H1 (cell line): Measurements from ENCODE around the gene MBOAT1. TPM values are rescaled to one million over a fixed set of nuclear protein-coding genes. Genes with fewer than 3 reads are reported as not detected.

Experiments used
- CTCF ChIA-PET: fragments of 300-600 bp; sonication (Branson Sonifier 250); formaldehyde crosslinking; loops from one replicate; lab custom pipeline; 2021; ENCODE audit not compliant: partially characterized antibody; lab: Charles Lee
- POLR2A ChIA-PET: fragments of 300-600 bp; sonication (Branson Sonifier 250); formaldehyde crosslinking; loops from one replicate; lab custom pipeline; 2021; ENCODE audit warnings: inconsistent platforms; ENCODE audit not compliant: partially characterized antibody; lab: Charles Lee
- DNase-seq, 2 experiments: peaks; one replicate each; pipeline versions ENCODE4 v3.0.0 to v3.0.0-alpha.2; 2010 to 2022; ENCODE audit warnings: low spot score in 2 of 2, low read depth in 1 of 2, mixed read lengths in 1 of 2
- FAIRE-seq: peaks from 2 replicates; lab custom pipeline; 2011; peaks lifted over from hg19 to GRCh38; lab: Jason Lieb, UNC
- H2AFZ ChIP-seq: 2 replicates; pipeline ENCODE4 v1.8.1; 2012; ENCODE audit warnings: low read length, inconsistent platforms
- H2AK5ac ChIP-seq: 2 replicates; pipeline ENCODE4 v1.6.1; 2013; ENCODE audit warnings: low read depth, low read length
- H2BK120ac ChIP-seq: replicated peaks from 2 replicates; pipeline ENCODE3; 2013; ENCODE audit warnings: low read depth, low read length, inconsistent platforms
- H2BK12ac ChIP-seq: 2 replicates; pipeline ENCODE4 v1.6.1; 2013; ENCODE audit warnings: low read depth, low read length
- H2BK15ac ChIP-seq: 2 replicates; pipeline ENCODE4 v1.6.1; 2013; ENCODE audit warnings: low read length
- H2BK20ac ChIP-seq: 2 replicates; pipeline ENCODE4 v1.6.1; 2013; ENCODE audit warnings: low read length
- H2BK5ac ChIP-seq: 2 replicates; pipeline ENCODE4 v1.6.1; 2013; ENCODE audit warnings: low read depth, low read length
- H3K14ac ChIP-seq: 2 replicates; pipeline ENCODE4 v1.6.1; 2013; ENCODE audit warnings: inconsistent platforms; ENCODE audit not compliant: insufficient read length
- H3K18ac ChIP-seq: 2 replicates; pipeline ENCODE4 v1.6.1; 2013; ENCODE audit warnings: low read length; ENCODE audit errors: extremely low read depth
- H3K23ac ChIP-seq: 2 replicates; pipeline ENCODE4 v1.6.1; 2013; ENCODE audit warnings: inconsistent platforms; ENCODE audit not compliant: insufficient read length
- H3K23me2 ChIP-seq: 2 replicates; pipeline ENCODE4 v1.6.1; 2013; ENCODE audit warnings: low read depth, low read length
- H3K27ac ChIP-seq: 2 replicates; pipeline ENCODE4 v1.6.1; 2011; ENCODE audit warnings: low read depth, low read length, inconsistent platforms
- H3K27me3 ChIP-seq, 4 experiments: replicated peaks in 1 of 4; 1 replicate in 1 of 4; 2 replicates in 3 of 4; pipeline versions ENCODE4 v1.6.1 to v1.8.1; 2011 to 2013; ENCODE audit warnings: low read length in 3 of 4, mild to moderate bottlenecking in 3 of 4, inconsistent platforms in 2 of 4, mixed read lengths in 2 of 4, moderate library complexity in 1 of 4; ENCODE audit not compliant: control insufficient read depth in 3 of 4, insufficient read depth in 3 of 4; ENCODE audit errors: extremely low read depth in 1 of 4
- H3K36me3 ChIP-seq, 4 experiments: 2 replicates each; pipeline versions ENCODE4 v1.6.1 to v1.8.1; 2011 to 2013; ENCODE audit warnings: mild to moderate bottlenecking in 4 of 4, low read length in 3 of 4, moderate library complexity in 2 of 4, control low read depth in 1 of 4, inconsistent platforms in 1 of 4; ENCODE audit not compliant: insufficient read depth in 4 of 4, control insufficient read depth in 2 of 4
- H3K4ac ChIP-seq: replicated peaks from 2 replicates; pipeline ENCODE3; 2013; ENCODE audit warnings: low read length, low read depth, mixed read lengths, inconsistent platforms; ENCODE audit not compliant: insufficient read length
- H3K4me1 ChIP-seq, 4 experiments: replicated peaks in 1 of 4; 1 replicate in 1 of 4; 2 replicates in 3 of 4; pipeline versions ENCODE4 v1.6.1 to v1.8.1; 2011 to 2013; ENCODE audit warnings: low read length in 3 of 4, inconsistent platforms in 2 of 4, mixed read lengths in 1 of 4; ENCODE audit not compliant: insufficient read depth in 4 of 4, control insufficient read depth in 3 of 4
- H3K4me2 ChIP-seq, 2 experiments: 2 replicates each; pipeline versions ENCODE4 v1.6.1 to v1.8.1; 2011 to 2013; ENCODE audit warnings: low read depth in 2 of 2, low read length in 2 of 2, control low read depth in 1 of 2, inconsistent platforms in 1 of 2, mild to moderate bottlenecking in 1 of 2; ENCODE audit not compliant: insufficient read depth in 1 of 2
- H3K4me3 ChIP-seq, 4 experiments: fragments of 200-600, 300-600 bp in 1 of 4; sonication (generic), shearing (Covaris generic), sonication (Bioruptor Twin) in 1 of 4; 2 replicates each; pipeline versions ENCODE4 v1.5.1 to v1.8.1; 2011 to 2016; ENCODE audit warnings: low read length in 4 of 4, low read depth in 3 of 4, control low read depth in 2 of 4, inconsistent platforms in 2 of 4, mild to moderate bottlenecking in 2 of 4, mixed read lengths in 1 of 4, moderate library complexity in 1 of 4; ENCODE audit not compliant: insufficient read depth in 2 of 4; ENCODE audit errors: extremely low read depth in 1 of 4
- H3K56ac ChIP-seq: replicated peaks from 2 replicates; pipeline ENCODE3; 2013; ENCODE audit warnings: low read depth, mild to moderate bottlenecking, mixed read lengths, low read length, inconsistent platforms; ENCODE audit not compliant: insufficient read length
- H3K79me1 ChIP-seq: 2 replicates; pipeline ENCODE4 v1.6.1; 2013; ENCODE audit warnings: low read depth, low read length, control low read depth
- H3K79me2 ChIP-seq, 2 experiments: 2 replicates each; pipeline versions ENCODE4 v1.6.1 to v1.8.1; 2012 to 2013; ENCODE audit warnings: low read length in 2 of 2, mild to moderate bottlenecking in 2 of 2, inconsistent platforms in 1 of 2; ENCODE audit not compliant: insufficient read depth in 2 of 2, control insufficient read depth in 1 of 2
- H3K9ac ChIP-seq, 4 experiments: replicated peaks in 1 of 4; 1 replicate in 1 of 4; 2 replicates in 3 of 4; pipeline versions ENCODE4 v1.6.1 to v1.8.1; 2011 to 2013; ENCODE audit warnings: low read depth in 3 of 4, low read length in 3 of 4, control low read depth in 2 of 4, mild to moderate bottlenecking in 2 of 4, moderate library complexity in 2 of 4, inconsistent platforms in 1 of 4; ENCODE audit errors: extremely low read depth in 1 of 4
- H3K9me3 ChIP-seq, 2 experiments: 2 replicates each; pipeline versions ENCODE4 v1.6.1 to v1.8.1; 2012 to 2013; ENCODE audit warnings: mild to moderate bottlenecking in 2 of 2, moderate library complexity in 2 of 2, control low read depth in 1 of 2, inconsistent platforms in 1 of 2, low read depth in 1 of 2, low read length in 1 of 2, mixed read lengths in 1 of 2; ENCODE audit not compliant: insufficient read depth in 2 of 2
- H4K20me1 ChIP-seq, 2 experiments: replicated peaks in 1 of 2; 2 replicates each; pipeline versions ENCODE3 to v1.8.1; 2011 to 2013; ENCODE audit warnings: inconsistent platforms in 2 of 2, low read length in 2 of 2, mild to moderate bottlenecking in 1 of 2; ENCODE audit not compliant: insufficient read depth in 2 of 2, control insufficient read depth in 1 of 2
- H4K5ac ChIP-seq: 2 replicates; pipeline ENCODE4 v1.6.1; 2013; ENCODE audit warnings: low read length, low read depth, mixed read lengths, inconsistent platforms; ENCODE audit not compliant: insufficient read length
- H4K8ac ChIP-seq: 2 replicates; pipeline ENCODE4 v1.8.0; 2013; ENCODE audit warnings: mild to moderate bottlenecking, moderate library complexity, low read length, inconsistent platforms; ENCODE audit not compliant: insufficient read depth; ENCODE audit errors: extremely low read depth
- H4K91ac ChIP-seq: replicated peaks from 2 replicates; pipeline ENCODE3; 2013; ENCODE audit warnings: low read length, mixed read lengths, inconsistent platforms; ENCODE audit not compliant: insufficient read length
- ASH2L ChIP-seq: fragments of 200-600, 300-600 bp; sonication (generic); IDR thresholded peaks from one replicate; pipeline ENCODE4 v1.7.1; 2017; ENCODE audit warnings: low read length
- CHD1 ChIP-seq: IDR thresholded peaks from 2 replicates; pipeline ENCODE4 v1.6.1; 2012; ENCODE audit warnings: low read depth, low read length, improper control_type of control experiment
- EGR1 ChIP-seq: IDR thresholded peaks from 2 replicates; pipeline ENCODE4 v1.6.1; 2011; ENCODE audit warnings: low read depth, low read length, borderline replicate concordance
- GABPA ChIP-seq: IDR thresholded peaks from 2 replicates; pipeline ENCODE4 v1.6.1; 2011; ENCODE audit warnings: mild to moderate bottlenecking, low read length, moderate library complexity, borderline replicate concordance; ENCODE audit not compliant: insufficient read depth
- HDAC2 ChIP-seq, 2 experiments: fragments of 300-600 bp in 1 of 2; sonication (generic) in 1 of 2; IDR thresholded peaks; 2 replicates each; pipeline ENCODE4 v1.6.1; 2011 to 2012; ENCODE audit warnings: low read depth in 2 of 2, low read length in 2 of 2, mild to moderate bottlenecking in 2 of 2, moderate library complexity in 2 of 2, borderline replicate concordance in 1 of 2, inconsistent platforms in 1 of 2
- RNF2 ChIP-seq: fragments of 200-900, 300-1000 bp; sonication (generic); IDR thresholded peaks from 2 replicates; pipeline ENCODE4 v1.7.1; 2016; ENCODE audit warnings: borderline replicate concordance, low read depth, mild to moderate bottlenecking, antibody characterized with exemption, low read length; ENCODE audit not compliant: poor library complexity, severe bottlenecking; ENCODE audit errors: missing control alignments
- RXRA ChIP-seq: IDR thresholded peaks from 2 replicates; pipeline ENCODE4 v1.6.1; 2011; ENCODE audit warnings: low read depth, mild to moderate bottlenecking, low read length, moderate library complexity; ENCODE audit not compliant: insufficient read depth
- SAP30 ChIP-seq: fragments of 300-600 bp; sonication (generic); IDR thresholded peaks from 2 replicates; pipeline ENCODE4 v1.7.1; 2012; ENCODE audit warnings: low read length, moderate library complexity, mild to moderate bottlenecking, inconsistent platforms; ENCODE audit not compliant: insufficient read depth, insufficient replicate concordance
- SP2 ChIP-seq: IDR thresholded peaks from 2 replicates; pipeline ENCODE4 v1.6.1; 2012; ENCODE audit warnings: mild to moderate bottlenecking, low read length, inconsistent platforms
- TAF1 ChIP-seq: IDR thresholded peaks from 2 replicates; pipeline ENCODE4 v1.6.1; 2011; ENCODE audit warnings: mild to moderate bottlenecking, low read depth, low read length
- TBP ChIP-seq: IDR thresholded peaks from 2 replicates; pipeline ENCODE4 v1.6.1; 2011; ENCODE audit warnings: low read depth, low read length, improper control_type of control experiment
- WGBS, 2 experiments: shearing (Covaris generic) in 1 of 2; methylation state at CpG; one replicate each; pipeline versions ENCODE4 v1.1.6 to v1.1.7; 2013 to 2015; ENCODE audit warnings: low lambda C conversion rate in 2 of 2, mixed read lengths in 2 of 2, inconsistent platforms in 1 of 2, low coverage in 1 of 2, missing lambda C conversion rate in 1 of 2; ENCODE audit not compliant: insufficient replicate concordance in 2 of 2, insufficient coverage in 1 of 2, insufficient read length in 1 of 2; ENCODE audit errors: extremely low coverage in 1 of 2, missing lambda C conversion rate in 1 of 2; 5-methylcytosine and 5-hydroxymethylcytosine counted together
- polyA plus RNA-seq, 7 experiments: library from polyadenylated mRNA; depleted of rRNA in 3 of 7; stranded (reverse) in 5 of 7; unstranded in 2 of 7; fragments of >200 nt in 5 of 7; fragments of 200-250 nt in 2 of 7; gene quantifications; 1 replicate in 5 of 7; 2 replicates in 1 of 7; 4 replicates in 1 of 7; pipeline versions ENCODE4 v1.2.1 to v1.2.3, GENCODE V29; 2011 to 2013; ENCODE audit warnings: missing spikeins in 2 of 7, mixed read lengths in 2 of 7
- total RNA-seq: library from RNA; stranded (reverse); fragmentation: NEBNext Ultra II Directional; extraction: Animal tissue kit (Norgen Biotek cat#: 25700); gene quantifications from 2 replicates; pipeline ENCODE4 v1.2.1, GENCODE V29; 2021
- TF ChIP-seq, protein P1 (sequence below): IDR thresholded peaks from 2 replicates; pipeline ENCODE4 v1.6.1; 2012; ENCODE audit warnings: inconsistent platforms

MBOAT1 gene
- total and polyA plus RNA-seq, 2 of the 8 experiments (the other 6 are each of a cell fraction or from before 2014, with no cell fraction given) = 4.9 to 19.5 TPM

DNA sequence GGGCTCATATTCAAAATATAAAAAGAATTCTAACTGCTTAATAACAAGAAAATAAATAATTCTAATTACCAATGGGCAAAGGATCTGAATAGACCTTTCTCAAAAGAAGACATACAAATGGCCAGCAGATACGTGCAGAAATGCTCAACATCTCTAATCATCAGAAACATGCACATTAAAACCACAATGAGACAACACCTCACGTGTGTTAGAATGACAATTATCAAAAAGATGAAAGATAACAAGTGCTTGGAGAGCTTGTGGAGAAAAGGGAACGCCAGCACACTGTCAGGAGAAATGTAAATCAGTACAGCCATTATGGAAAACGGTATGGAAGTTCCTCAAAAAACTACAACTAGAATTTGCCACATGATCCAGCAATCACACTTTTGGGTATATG, 53.6 kb downstream of the MBOAT1 start:
- Histone ChIP-seq H4K20me1 (no peaks in the 10 kb centered on the region), H3K23ac (no peak overlapping the region), H3K14ac (no peak overlapping the region), H3K4me3 (no peak overlapping the region), H3K36me3 (no peaks in the 10 kb centered on the region), H2BK12ac (no peak overlapping the region), H3K56ac (no peak overlapping the region), H3K27me3 (no peaks in the 10 kb centered on the region), H2BK20ac (no peak overlapping the region), H3K4me1 (peaks cover 0 to 12% (median 2%) of the 10 kb centered on the region in 4 experiments; a peak in 2 of 7 replicates), H3K4ac (no peak overlapping the region), H3K18ac (no peak overlapping the region), H3K9me3 (no peaks in the 10 kb centered on the region), H3K79me2 (peaks cover 0 to 8% of the 10 kb centered on the region in 2 experiments; a peak in 3 of 4 replicates), H3K9ac (no peak overlapping the region), H3K79me1 (no peaks in the 10 kb centered on the region; the same call in 1 of the 2 replicates), H2AFZ (no peak overlapping the region), H2BK120ac (no peak overlapping the region), H2AK5ac (no peak overlapping the region), H4K91ac (no peak overlapping the region), H4K8ac (no peak overlapping the region), H3K4me2 (no peak overlapping the region), H4K5ac (no peak overlapping the region), H3K23me2 (no peaks in the 10 kb centered on the region), H2BK5ac (no peak overlapping the region), H3K27ac (no peak overlapping the region), H2BK15ac (no peak overlapping the region)
- ChIA-PET CTCF (no interaction called here), POLR2A (no interaction called here)
- 88% methylated on average over 4 of the region's 4 CpGs; no CpG with 5 or more reads in 1 of the 2 experiments for WGBS, 2 experiments
- DNase-seq (no peak), FAIRE-seq (no peak)
- TF ChIP-seq RXRA (no peak), ASH2L (no peak), EGR1 (no peak), SP2 (no peak), GABPA (no peak), RNF2 (no peak), SAP30 (no peak), TAF1 (no peak), TBP (no peak), CHD1 (no peak), HDAC2 (IDR thresholded peaks at IDR 0.05; ENCODE audit: borderline replicate concordance in 1 of 2, low read depth in 2 of 2, low read length in 2 of 2) (no peak)
- TF ChIP-seq, protein P1, sequence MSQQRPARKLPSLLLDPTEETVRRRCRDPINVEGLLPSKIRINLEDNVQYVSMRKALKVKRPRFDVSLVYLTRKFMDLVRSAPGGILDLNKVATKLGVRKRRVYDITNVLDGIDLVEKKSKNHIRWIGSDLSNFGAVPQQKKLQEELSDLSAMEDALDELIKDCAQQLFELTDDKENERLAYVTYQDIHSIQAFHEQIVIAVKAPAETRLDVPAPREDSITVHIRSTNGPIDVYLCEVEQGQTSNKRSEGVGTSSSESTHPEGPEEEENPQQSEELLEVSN = no peak
